Measurements from ENCODE around the gene PDZD11.
"Not testable (repeated sequence)": the region's sequence is repeated elsewhere in the genome, so short reads cannot be mapped to it uniquely, and the experiment has no call there.

GRCh38 chrX:70243601-70244000 lies 46.1 kb downstream of the PDZD11 start:
- not testable (repeated sequence) for TF ChIP-seq POLR2A (IDR thresholded peaks at IDR 0.05)
- TF ChIP-seq, protein P1, sequence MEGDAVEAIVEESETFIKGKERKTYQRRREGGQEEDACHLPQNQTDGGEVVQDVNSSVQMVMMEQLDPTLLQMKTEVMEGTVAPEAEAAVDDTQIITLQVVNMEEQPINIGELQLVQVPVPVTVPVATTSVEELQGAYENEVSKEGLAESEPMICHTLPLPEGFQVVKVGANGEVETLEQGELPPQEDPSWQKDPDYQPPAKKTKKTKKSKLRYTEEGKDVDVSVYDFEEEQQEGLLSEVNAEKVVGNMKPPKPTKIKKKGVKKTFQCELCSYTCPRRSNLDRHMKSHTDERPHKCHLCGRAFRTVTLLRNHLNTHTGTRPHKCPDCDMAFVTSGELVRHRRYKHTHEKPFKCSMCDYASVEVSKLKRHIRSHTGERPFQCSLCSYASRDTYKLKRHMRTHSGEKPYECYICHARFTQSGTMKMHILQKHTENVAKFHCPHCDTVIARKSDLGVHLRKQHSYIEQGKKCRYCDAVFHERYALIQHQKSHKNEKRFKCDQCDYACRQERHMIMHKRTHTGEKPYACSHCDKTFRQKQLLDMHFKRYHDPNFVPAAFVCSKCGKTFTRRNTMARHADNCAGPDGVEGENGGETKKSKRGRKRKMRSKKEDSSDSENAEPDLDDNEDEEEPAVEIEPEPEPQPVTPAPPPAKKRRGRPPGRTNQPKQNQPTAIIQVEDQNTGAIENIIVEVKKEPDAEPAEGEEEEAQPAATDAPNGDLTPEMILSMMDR (IDR thresholded peaks at IDR 0.05) = not testable (repeated sequence)
